Esophagus muscularis mucosa (tissue), 4 donors: Measurements from ENCODE around the gene GPC2. TPM values are rescaled to one million over a fixed set of nuclear protein-coding genes. Genes with fewer than 3 reads are reported as not detected.
"Not testable (repeated sequence)": the region's sequence is repeated elsewhere in the genome, so short reads cannot be mapped to it uniquely, and the experiment has no call there.

Experiments
- DNase-seq: peaks from one replicate; pipeline ENCODE4 v3.0.0-alpha.2; 2017; ENCODE audit errors: extremely low spot score
- H3K27ac ChIP-seq, 4 donors: fragments of 200-600 bp; sonication (generic); replicated peaks in 1 of 4; 1 replicate in 3 of 4; 2 replicates in 1 of 4; pipeline ENCODE4 v1.5.1; 2016 to 2019; ENCODE audit warnings: mild to moderate bottlenecking in 1 of 4
- H3K27me3 ChIP-seq, 4 donors: fragments of 200-600 bp; sonication (generic); one replicate each; pipeline versions ENCODE4 v1.5.1 to v1.6.0; 2016 to 2019
- H3K36me3 ChIP-seq, 4 donors: fragments of 200-600 bp; sonication (generic); one replicate each; pipeline ENCODE4 v1.5.1; 2016 to 2019
- H3K4me1 ChIP-seq, 4 donors: fragments of 200-600 bp; sonication (generic); one replicate each; pipeline ENCODE4 v1.5.1; 2016 to 2019
- H3K4me3 ChIP-seq, 4 donors: fragments of 200-600 bp; sonication (generic); 1 replicate in 2 of 4; 2 replicates in 2 of 4; pipeline ENCODE4 v1.5.1; 2016 to 2019; ENCODE audit warnings: mild to moderate bottlenecking in 4 of 4, moderate library complexity in 1 of 4
- H3K9me3 ChIP-seq, 4 donors: fragments of 200-600 bp; sonication (generic); 1 replicate in 3 of 4; 2 replicates in 1 of 4; pipeline ENCODE4 v1.5.1; 2016 to 2019
- EP300 ChIP-seq: sonication (generic); formaldehyde crosslinking; IDR thresholded peaks from one replicate; pipeline ENCODE4 v1.6.1; 2017; ENCODE audit warnings: antibody characterized with exemption
- POLR2A ChIP-seq: fragments of 450-650 bp; IDR thresholded peaks from one replicate; pipeline ENCODE4 v1.6.1; 2017; ENCODE audit warnings: antibody characterized with exemption, moderate library complexity, mild to moderate bottlenecking, low read depth
- POLR2AphosphoS5 ChIP-seq, 2 donors: sonication (generic); formaldehyde crosslinking; IDR thresholded peaks; one replicate each; pipeline ENCODE4 v1.6.1; 2017; ENCODE audit warnings: antibody characterized with exemption in 2 of 2
- WGBS: methylation state at CpG from one replicate; pipeline ENCODE4 v1.1.5; 2018; 5-methylcytosine and 5-hydroxymethylcytosine counted together
- intact Hi-C: fragments of 100-400 bp; cut with DNase I; formaldehyde crosslinking; loops from one replicate; pipeline ENCODE4 v1.15.1; 2023
- total RNA-seq, 4 donors: library from RNA; depleted of rRNA; stranded (reverse); fragments of >200 nt; gene quantifications; one replicate each; pipeline versions ENCODE4 v1.1.0 to v1.2.1, GENCODE V29; 2016
- TF ChIP-seq, protein P1 (sequence below), 3 experiments: fragments of 200-600 bp in 2 of 3; fragments of 450-650 bp in 1 of 3; sonication (generic) in 2 of 3; IDR thresholded peaks; one replicate each; pipeline ENCODE4 v1.5.1; 2017 to 2019; ENCODE audit warnings: antibody characterized with exemption in 3 of 3, mild to moderate bottlenecking in 2 of 3, moderate library complexity in 1 of 3

Gene GPC2
- total RNA-seq, 4 donors from 2014 or later: 0.33 to 1.0 (median 0.71) TPM

DNA sequence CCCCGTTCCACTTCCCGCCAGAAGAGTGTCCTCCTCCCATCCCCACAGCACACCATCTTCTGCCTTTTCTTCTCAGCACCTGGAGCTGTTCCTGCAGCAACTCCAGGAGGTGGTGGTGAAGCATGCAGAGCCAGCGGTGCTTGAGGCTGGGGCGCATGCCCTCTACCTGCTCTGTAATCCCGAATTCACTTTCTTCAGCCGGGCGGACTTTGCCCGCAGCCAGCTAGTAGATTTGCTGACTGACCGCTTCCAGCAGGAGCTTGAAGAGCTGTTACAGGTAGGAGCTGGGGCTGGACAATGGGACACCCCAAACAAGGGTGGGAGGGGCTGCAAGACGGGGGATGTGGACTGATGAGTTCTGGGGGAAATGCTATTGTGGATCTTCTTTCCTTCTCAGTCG is 23.5 kb upstream of the GPC2 start:
- Histone ChIP-seq H3K4me1 (no peaks in the 10 kb centered on the region), H3K9me3 (no peaks in the 10 kb centered on the region), H3K4me3 (no peak overlapping the region), H3K27ac (no peak overlapping the region), H3K36me3 (no peaks in the 10 kb centered on the region), H3K27me3 (peaks cover 0 to 9% (median 0%) of the 10 kb centered on the region in 4 donors)
- WGBS: 86% methylated on average over 11 of the region's 11 CpGs
- intact Hi-C loops: no loop called here
- TF ChIP-seq EP300 (no peak), POLR2AphosphoS5 (IDR thresholded peaks at IDR 0.05) (no peak), POLR2A (no peak)
- TF ChIP-seq, protein P1, sequence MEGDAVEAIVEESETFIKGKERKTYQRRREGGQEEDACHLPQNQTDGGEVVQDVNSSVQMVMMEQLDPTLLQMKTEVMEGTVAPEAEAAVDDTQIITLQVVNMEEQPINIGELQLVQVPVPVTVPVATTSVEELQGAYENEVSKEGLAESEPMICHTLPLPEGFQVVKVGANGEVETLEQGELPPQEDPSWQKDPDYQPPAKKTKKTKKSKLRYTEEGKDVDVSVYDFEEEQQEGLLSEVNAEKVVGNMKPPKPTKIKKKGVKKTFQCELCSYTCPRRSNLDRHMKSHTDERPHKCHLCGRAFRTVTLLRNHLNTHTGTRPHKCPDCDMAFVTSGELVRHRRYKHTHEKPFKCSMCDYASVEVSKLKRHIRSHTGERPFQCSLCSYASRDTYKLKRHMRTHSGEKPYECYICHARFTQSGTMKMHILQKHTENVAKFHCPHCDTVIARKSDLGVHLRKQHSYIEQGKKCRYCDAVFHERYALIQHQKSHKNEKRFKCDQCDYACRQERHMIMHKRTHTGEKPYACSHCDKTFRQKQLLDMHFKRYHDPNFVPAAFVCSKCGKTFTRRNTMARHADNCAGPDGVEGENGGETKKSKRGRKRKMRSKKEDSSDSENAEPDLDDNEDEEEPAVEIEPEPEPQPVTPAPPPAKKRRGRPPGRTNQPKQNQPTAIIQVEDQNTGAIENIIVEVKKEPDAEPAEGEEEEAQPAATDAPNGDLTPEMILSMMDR (IDR thresholded peaks at IDR 0.05): no peak
- no peak for DNase-seq

GRCh38 chr7:100198266-100198665 is 21.1 kb upstream of the GPC2 start:
- no peak overlapping the region for H3K4me3 ChIP-seq
- no peak for DNase-seq
- TF ChIP-seq, protein P1 (IDR thresholded peaks at IDR 0.05): no peak
- TF ChIP-seq POLR2AphosphoS5 (IDR thresholded peaks at IDR 0.05) (no peak), EP300 (no peak), POLR2A (no peak)
- H3K36me3 ChIP-seq: no peaks in the 10 kb centered on the region
- no peaks in the 10 kb centered on the region for H3K9me3 ChIP-seq
- H3K4me1 ChIP-seq: no peaks in the 10 kb centered on the region
- peaks cover 0 to 9% (median 0%) of the 10 kb centered on the region in 4 donors for H3K27me3 ChIP-seq
- H3K27ac ChIP-seq: no peak overlapping the region
- WGBS: 92% methylated on average over 10 of the region's 10 CpGs
- intact Hi-C loops: no loop called here

- intact Hi-C loops, H3K27me3 ChIP-seq, H3K27ac ChIP-seq, H3K36me3 ChIP-seq, H3K4me1 ChIP-seq, H3K4me3 ChIP-seq, DNase-seq, H3K9me3 ChIP-seq: not testable (repeated sequence)
- 93% methylated on average over 6 of the region's 6 CpGs for WGBS
Measured at GRCh38 chr7:100195901-100196322, 18.7 kb upstream of the GPC2 start.

GRCh38 chr7:100195222-100195621 is 18.0 kb upstream of the GPC2 start:
- Histone ChIP-seq H3K36me3 (no peaks in the 10 kb centered on the region), H3K27me3 (peaks cover 0 to 9% (median 0%) of the 10 kb centered on the region in 4 donors), H3K9me3 (no peaks in the 10 kb centered on the region), H3K27ac (no peak overlapping the region), H3K4me1 (no peaks in the 10 kb centered on the region), H3K4me3 (no peak overlapping the region)
- 75% methylated on average over 2 of the region's 2 CpGs for WGBS
- TF ChIP-seq, protein P1 (IDR thresholded peaks at IDR 0.05): no peak
- TF ChIP-seq EP300 (no peak), POLR2A (no peak), POLR2AphosphoS5 (IDR thresholded peaks at IDR 0.05) (no peak)
- intact Hi-C loops: no loop called here
- no peak for DNase-seq

GRCh38 chr7:100192969-100193368 is 15.8 kb upstream of the GPC2 start:
- H3K4me3 ChIP-seq: no peak overlapping the region
- intact Hi-C loops: no loop called here
- H3K9me3 ChIP-seq: no peaks in the 10 kb centered on the region
- peaks cover 0 to 8% (median 0%) of the 10 kb centered on the region in 4 donors for H3K27me3 ChIP-seq
- no peaks in the 10 kb centered on the region for H3K36me3 ChIP-seq
- no peaks in the 10 kb centered on the region for H3K4me1 ChIP-seq
- DNase-seq: no peak
- TF ChIP-seq EP300: no peak
- no peak for TF ChIP-seq POLR2A
- TF ChIP-seq, protein P1 (IDR thresholded peaks at IDR 0.05): no peak
- TF ChIP-seq POLR2AphosphoS5 (IDR thresholded peaks at IDR 0.05): no peak
- no peak overlapping the region for H3K27ac ChIP-seq
- 66% methylated on average over 3 of the region's 3 CpGs for WGBS

DNA sequence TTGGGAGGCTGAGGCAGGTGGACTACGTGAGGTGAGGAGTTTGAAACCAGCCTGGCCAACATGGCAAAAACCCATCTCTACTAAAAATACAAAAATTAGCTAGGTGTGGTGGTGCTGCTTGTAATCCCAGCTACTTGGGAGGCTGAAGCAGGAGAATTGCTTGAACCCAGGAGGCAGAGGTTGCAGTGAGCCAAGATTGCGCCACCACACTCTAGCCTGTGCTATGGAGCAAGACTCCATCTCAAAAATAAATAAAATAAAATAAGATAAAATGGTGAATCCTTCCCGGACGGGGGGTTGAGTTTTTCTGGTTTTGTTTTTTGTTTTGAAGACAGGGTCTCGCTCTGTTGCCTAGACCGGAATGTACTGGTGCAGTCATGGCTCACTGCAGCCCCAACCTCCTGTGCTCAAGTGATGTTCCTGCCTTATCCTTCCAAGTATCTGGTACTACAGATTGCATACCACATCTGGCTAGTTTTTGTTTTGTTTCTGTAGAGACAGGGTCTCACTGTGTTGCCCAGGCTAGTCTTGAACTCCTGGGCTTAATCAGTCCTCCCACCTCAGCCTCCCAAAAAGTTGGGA is 15.2 kb upstream of the GPC2 start:
- intact Hi-C loops, DNase-seq, H3K4me1 ChIP-seq, H3K27me3 ChIP-seq, H3K36me3 ChIP-seq, H3K4me3 ChIP-seq, H3K27ac ChIP-seq, H3K9me3 ChIP-seq: not testable (repeated sequence)
- 98% methylated on average over 6 of the region's 6 CpGs for WGBS
